Tongue (tissue), 2 donors: ENCODE results near the gene MRPL39. TPM values are rescaled to one million over a fixed set of nuclear protein-coding genes. Genes with fewer than 3 reads are reported as not detected.

Experiments used
- DNase-seq: peaks from one replicate; pipeline ENCODE4 v3.0.0-alpha.2; 2015
- total RNA-seq: library from RNA; depleted of rRNA; stranded (reverse); fragments of >200 nt; gene quantifications from one replicate; pipeline ENCODE4 v1.2.3, GENCODE V29; 2014

MRPL39 gene
- total RNA-seq, 1 donor from 2014 or later: 55.6 TPM

DNA sequence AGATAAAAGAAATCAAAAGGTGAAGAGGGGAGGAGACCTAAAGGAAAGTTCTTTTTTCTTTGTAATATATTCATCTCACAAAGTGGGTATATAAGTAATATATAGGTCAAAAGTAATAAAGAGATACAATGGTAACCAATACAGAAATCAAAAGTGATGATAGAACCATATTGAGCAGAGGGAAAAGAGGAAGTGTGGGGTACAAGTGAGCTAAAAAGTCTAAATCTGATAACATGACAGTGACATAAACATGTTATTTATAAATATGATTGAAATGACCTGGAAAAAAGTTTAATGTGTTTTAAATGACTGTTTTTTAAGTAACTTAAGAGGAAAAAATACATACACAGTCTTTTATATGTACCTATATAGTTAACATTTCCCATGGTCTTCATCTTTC is 70.5 kb downstream of the MRPL39 start:
- DNase-seq: no peak

DNA sequence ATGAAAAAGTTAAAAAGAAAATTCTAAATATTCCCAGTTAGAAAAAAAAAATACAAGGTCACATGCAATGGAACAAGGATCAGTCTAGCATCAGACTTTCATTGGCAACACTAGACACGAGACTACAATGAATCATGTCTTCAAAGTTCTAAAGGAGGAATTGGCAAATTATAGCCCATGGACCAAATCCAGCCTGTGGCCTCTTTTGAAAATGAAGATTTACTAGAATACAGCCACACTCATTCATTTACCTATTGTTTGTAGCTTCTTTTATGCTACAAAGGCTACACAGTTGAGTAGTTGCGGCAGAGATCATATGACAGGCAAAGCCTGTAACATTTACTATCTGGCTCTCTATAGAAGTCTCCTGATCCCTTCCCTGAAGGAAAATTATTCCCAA is 71.4 kb downstream of the MRPL39 start:
- DNase-seq: no peak

Other genes with a start within 250 kb of the MRPL39 start
- gene JAM2, start 31.8 kb upstream of the MRPL39 start, total RNA-seq: 42.5 TPM
- 141 TPM for gene ATP5PF, start 127.4 kb upstream of the MRPL39 start, total RNA-seq
- gene GABPA, start 127.5 kb upstream of the MRPL39 start, total RNA-seq: 49.5 TPM